ENCODE results near the gene TRIM58. TPM values are rescaled to one million over a fixed set of nuclear protein-coding genes. Genes with fewer than 3 reads are reported as not detected.

TRIM58 gene
- total RNA-seq, 4 donors from 2014 or later, result 2.0 to 10.8 (median 7.0) TPM; not detected in 1

- no peaks in the 10 kb centered on the region for H3K27me3 ChIP-seq
- no peaks in the 10 kb centered on the region for H3K4me1 ChIP-seq
- WGBS, 2 donors (ENCODE audit: low coverage in 1 of 2), result 89 to 96% methylated on average over 2 of the region's 2 CpGs
- no peak for TF ChIP-seq EP300 (IDR thresholded peaks at IDR 0.05; ENCODE audit: low read depth)
- TF ChIP-seq POLR2AphosphoS5 (IDR thresholded peaks at IDR 0.05), result no peak
- TF ChIP-seq POLR2A (IDR thresholded peaks at IDR 0.05), result no peak
- no peak for TF ChIP-seq CTCF (IDR thresholded peaks at IDR 0.05)
- no peaks in the 10 kb centered on the region for H3K36me3 ChIP-seq
- in situ Hi-C loops (cut with MboI; ENCODE audit: low pct_ligation_motif_present in 1 of 4, low pct_unique_long_range_greater_than_20kb in 1 of 4, low sequenced_read_pairs in 3 of 4), result no loop called here
- intact Hi-C loops (cut with DNase I; ENCODE audit: low total_unique reads), result no loop called here
- H3K27ac ChIP-seq, result no peak within 1 kb of the TSS
- no peak within 1 kb of the TSS for H3K4me3 ChIP-seq
- no peak for DNase-seq
- no peaks in the 10 kb centered on the region for H3K9me3 ChIP-seq
Measured at GRCh38 chr1:247841796-247842195, 15.2 kb upstream of the TRIM58 start, which contains the start of gene OR11L1. Gene OR11L1, minus strand, starts transcription at chr1:247841896. Its CDS starts 0 bp downstream, at chr1:247841896.

GRCh38 chr1:247843411-247843810, 13.6 kb upstream of the TRIM58 start:
- H3K36me3 ChIP-seq, result no peaks in the 10 kb centered on the region
- no peaks in the 10 kb centered on the region for H3K9me3 ChIP-seq
- no peak for DNase-seq
- no peak for TF ChIP-seq POLR2AphosphoS5 (IDR thresholded peaks at IDR 0.05)
- no peak for TF ChIP-seq POLR2A (IDR thresholded peaks at IDR 0.05)
- no peak for TF ChIP-seq EP300 (IDR thresholded peaks at IDR 0.05; ENCODE audit: low read depth)
- no peak for TF ChIP-seq CTCF (IDR thresholded peaks at IDR 0.05)
- no peaks in the 10 kb centered on the region for H3K27me3 ChIP-seq
- WGBS, 2 donors (ENCODE audit: low coverage in 1 of 2), result 48 to 50% methylated on average over 2 of the region's 2 CpGs
- in situ Hi-C loops (cut with MboI; ENCODE audit: low pct_ligation_motif_present in 1 of 4, low pct_unique_long_range_greater_than_20kb in 1 of 4, low sequenced_read_pairs in 3 of 4) (no loop called here), intact Hi-C loops (cut with DNase I; ENCODE audit: low total_unique reads) (no loop called here)
- no peaks in the 10 kb centered on the region for H3K4me1 ChIP-seq
- no peak overlapping the region for H3K27ac ChIP-seq
- no peak overlapping the region for H3K4me3 ChIP-seq

- no peak overlapping the region for H3K4me3 ChIP-seq
- in situ Hi-C loops (cut with MboI; ENCODE audit: low pct_ligation_motif_present in 1 of 4, low pct_unique_long_range_greater_than_20kb in 1 of 4, low sequenced_read_pairs in 3 of 4) (no loop called here), intact Hi-C loops (cut with DNase I; ENCODE audit: low total_unique reads) (no loop called here)
- no peaks in the 10 kb centered on the region for H3K36me3 ChIP-seq
- H3K27me3 ChIP-seq, result no peaks in the 10 kb centered on the region
- TF ChIP-seq CTCF (IDR thresholded peaks at IDR 0.05), result no peak
- TF ChIP-seq POLR2AphosphoS5 (IDR thresholded peaks at IDR 0.05), result no peak
- TF ChIP-seq EP300 (IDR thresholded peaks at IDR 0.05; ENCODE audit: low read depth), result no peak
- TF ChIP-seq POLR2A (IDR thresholded peaks at IDR 0.05), result no peak
- H3K9me3 ChIP-seq, result no peaks in the 10 kb centered on the region
- 70 to 82% methylated on average over 11 to 12 of the region's 12 CpGs for WGBS, 2 donors (ENCODE audit: low coverage in 1 of 2)
- no peaks in the 10 kb centered on the region for H3K4me1 ChIP-seq
- no peak overlapping the region for H3K27ac ChIP-seq
- no peak for DNase-seq
Measured at GRCh38 chr1:247845011-247845692, 11.8 kb upstream of the TRIM58 start.

GRCh38 chr1:247845693-247846017, 11.3 kb upstream of the TRIM58 start:
- Histone ChIP-seq H3K27me3 (no peaks in the 10 kb centered on the region), H3K36me3 (no peaks in the 10 kb centered on the region), H3K9me3 (no peaks in the 10 kb centered on the region), H3K4me3 (no peak overlapping the region), H3K27ac (no peak overlapping the region), H3K4me1 (no peaks in the 10 kb centered on the region)
- intact Hi-C loops (cut with DNase I; ENCODE audit: low total_unique reads), result no loop called here
- in situ Hi-C loops (cut with MboI; ENCODE audit: low pct_ligation_motif_present in 1 of 4, low pct_unique_long_range_greater_than_20kb in 1 of 4, low sequenced_read_pairs in 3 of 4), result no loop called here
- TF ChIP-seq EP300 (IDR thresholded peaks at IDR 0.05; ENCODE audit: low read depth) (no peak), POLR2AphosphoS5 (IDR thresholded peaks at IDR 0.05) (no peak), POLR2A (IDR thresholded peaks at IDR 0.05) (no peak), CTCF (IDR thresholded peaks at IDR 0.05) (no peak)
- no peak for DNase-seq
- 77 to 78% methylated on average over 4 to 5 of the region's 5 CpGs for WGBS, 2 donors (ENCODE audit: low coverage in 1 of 2)
